HCT116 (cell line): ENCODE results near the gene OSGEPL1. TPM values are rescaled to one million over a fixed set of nuclear protein-coding genes. Genes with fewer than 3 reads are reported as not detected.

ENCODE experiments used
- ATAC-seq: fragments of 200-7000 bp; cut with Tn5 transposase; 2 replicates; pipeline ENCODE4 v1.9.1; 2020; ENCODE audit warnings: mild to moderate bottlenecking, moderate library complexity
- BruUV-seq: library from RNA; stranded (reverse); fragments of 400-500 nt; replicated peaks from 2 replicates; lab custom pipeline; 2021; lab: Mats Ljungman, UMichigan
- CTCF ChIA-PET: fragments of 300-600 bp; sonication (Branson Sonifier 250); formaldehyde crosslinking; loops from one replicate; lab custom pipeline; 2021; ENCODE audit warnings: antibody characterized with exemption; lab: Charles Lee
- POLR2A ChIA-PET: fragments of 300-600, 350-600 bp; sonication (Branson Sonifier 250); formaldehyde crosslinking; loops from one replicate; lab custom pipeline; 2021; ENCODE audit warnings: antibody characterized with exemption; lab: Charles Lee
- RAD21 ChIA-PET, 2 experiments: fragments of 300-600 bp; sonication (Branson Sonifier 250); formaldehyde crosslinking; loops; one replicate each; lab custom pipeline; 2023; ENCODE audit warnings: low total read pairs in 2 of 2; ENCODE audit not compliant: uncharacterized antibody in 2 of 2, unreplicated experiment in 2 of 2, low non-redundant PET in 1 of 2; lab: Charles Lee
- DNase-seq: peaks from one replicate; pipeline ENCODE4 v3.0.0-alpha.2; 2010; ENCODE audit warnings: low read depth, low spot score
- H2AFZ ChIP-seq: fragments of 200-600 bp; shearing (Covaris generic), sonication (generic); 2 replicates; pipeline ENCODE4 v1.6.1; 2017; ENCODE audit warnings: low read depth, mixed run types, mixed read lengths, antibody characterized with exemption, low read length; ENCODE audit not compliant: poor library complexity, severe bottlenecking
- H3K27ac ChIP-seq: 2 replicates; pipeline ENCODE4 v1.5.1; 2012; ENCODE audit warnings: low read depth, low read length
- H3K27me3 ChIP-seq: fragments of 200-600 bp; sonication (generic); 2 replicates; pipeline ENCODE4 v1.6.1; 2016; ENCODE audit warnings: mixed run types, low read length, mixed read lengths; ENCODE audit not compliant: insufficient read depth
- H3K36me3 ChIP-seq, 2 experiments: fragments of 200-500 bp in 1 of 2; fragments of 200-600 bp in 1 of 2; sonication (Bioruptor generic) in 1 of 2; sonication (generic) in 1 of 2; 2 replicates each; pipeline versions ENCODE4 v1.5.1 to v1.6.1; 2014 to 2016; ENCODE audit warnings: low read length in 2 of 2, inconsistent platforms in 1 of 2, mixed read lengths in 1 of 2, mixed run types in 1 of 2; ENCODE audit not compliant: insufficient read depth in 2 of 2, control insufficient read depth in 1 of 2
- H3K4me1 ChIP-seq, 2 experiments: fragments of 200-600 bp in 1 of 2; sonication (generic) in 1 of 2; 2 replicates each; pipeline versions ENCODE4 v1.5.1 to v1.6.1; 2012 to 2017; ENCODE audit warnings: low read length in 2 of 2, inconsistent platforms in 1 of 2, mild to moderate bottlenecking in 1 of 2, mixed read lengths in 1 of 2, mixed run types in 1 of 2, moderate library complexity in 1 of 2; ENCODE audit not compliant: insufficient read depth in 2 of 2, control insufficient read depth in 1 of 2
- H3K4me2 ChIP-seq: fragments of 200-600 bp; sonication (generic); 2 replicates; pipeline ENCODE4 v1.6.1; 2017; ENCODE audit warnings: mixed run types, low read length, mixed read lengths
- H3K4me3 ChIP-seq, 2 experiments: fragments of 200-600 bp in 1 of 2; sonication (generic) in 1 of 2; replicated peaks in 1 of 2; 2 replicates each; pipeline ENCODE4 v1.5.1; 2011 to 2016; ENCODE audit warnings: low read length in 2 of 2, control low read depth in 1 of 2, low read depth in 1 of 2, mild to moderate bottlenecking in 1 of 2, mixed read lengths in 1 of 2, mixed run types in 1 of 2
- H3K79me2 ChIP-seq: fragments of 200-600 bp; sonication (generic); 2 replicates; pipeline ENCODE4 v1.6.1; 2017; ENCODE audit warnings: mild to moderate bottlenecking, mixed run types, low read length, moderate library complexity, mixed read lengths; ENCODE audit not compliant: insufficient read depth
- H3K9ac ChIP-seq: fragments of 200-600 bp; sonication (generic); 2 replicates; pipeline ENCODE4 v1.6.1; 2016; ENCODE audit warnings: low read length, mixed read lengths
- H3K9me2 ChIP-seq: fragments of 200-600 bp; sonication (generic), shearing (Covaris generic); 2 replicates; pipeline ENCODE4 v1.6.1; 2017; ENCODE audit warnings: mixed run types, mild to moderate bottlenecking, moderate library complexity; ENCODE audit not compliant: insufficient read depth
- H3K9me3 ChIP-seq, 2 experiments: fragments of 200-500 bp in 1 of 2; fragments of 200-600 bp in 1 of 2; sonication (Bioruptor generic) in 1 of 2; sonication (generic) in 1 of 2; 2 replicates each; pipeline ENCODE4 v1.6.1; 2014 to 2017; ENCODE audit warnings: low read length in 2 of 2, mixed read lengths in 2 of 2, inconsistent platforms in 1 of 2, low read depth in 1 of 2, mild to moderate bottlenecking in 1 of 2, mixed run types in 1 of 2, moderate library complexity in 1 of 2; ENCODE audit not compliant: control insufficient read depth in 1 of 2, insufficient read depth in 1 of 2
- H4K20me1 ChIP-seq: fragments of 200-600 bp; sonication (generic), shearing (Covaris generic); 2 replicates; pipeline ENCODE4 v1.6.1; 2017; ENCODE audit warnings: mixed run types, mild to moderate bottlenecking, moderate library complexity; ENCODE audit not compliant: insufficient read depth
- ATF3 ChIP-seq: IDR thresholded peaks from 2 replicates; pipeline ENCODE4 v1.6.1; 2012
- CBX3 ChIP-seq: IDR thresholded peaks from 2 replicates; pipeline ENCODE4 v1.6.1; 2012; ENCODE audit warnings: low read depth
- CEBPB ChIP-seq: IDR thresholded peaks from 2 replicates; pipeline ENCODE4 v1.6.1; 2012; ENCODE audit warnings: low read depth
- EGR1 ChIP-seq: IDR thresholded peaks from 2 replicates; pipeline ENCODE4 v1.6.1; 2012; ENCODE audit warnings: low read depth
- EZH2 ChIP-seq: fragments of 200-600 bp; sonication (generic); IDR thresholded peaks from 2 replicates; pipeline ENCODE4 v1.6.1; 2017; ENCODE audit warnings: antibody characterized with exemption, mixed run types
- EZH2phosphoT487 ChIP-seq: fragments of 200-600 bp; IDR thresholded peaks from 2 replicates; pipeline ENCODE4 v1.6.1; 2018; ENCODE audit warnings: antibody characterized with exemption, borderline replicate concordance
- POLR2A ChIP-seq: IDR thresholded peaks from 2 replicates; pipeline ENCODE4 v1.7.0; 2011; ENCODE audit warnings: borderline replicate concordance; ENCODE audit not compliant: insufficient read depth, insufficient read length; ENCODE audit errors: extremely low read depth
- RAD21 ChIP-seq: IDR thresholded peaks from 2 replicates; pipeline ENCODE4 v1.6.1; 2012; ENCODE audit warnings: low read depth, mild to moderate bottlenecking
- REST ChIP-seq: IDR thresholded peaks from 2 replicates; pipeline ENCODE4 v1.6.1; 2012; ENCODE audit warnings: low read depth
- SRF ChIP-seq: IDR thresholded peaks from 2 replicates; pipeline ENCODE4 v1.6.1; 2012; ENCODE audit warnings: low read depth
- ZNF274 ChIP-seq: fragments of 200-500 bp; sonication (Bioruptor generic); IDR thresholded peaks from 2 replicates; pipeline ENCODE4 v1.6.1; 2014; ENCODE audit warnings: mild to moderate bottlenecking, low read depth, low read length, inconsistent platforms
- intact Hi-C: fragments of 100-400 bp; cut with micrococcal nuclease; formaldehyde crosslinking; loops from 2 replicates; pipeline ENCODE4 v1.10.0; 2022
- total RNA-seq: library from RNA; stranded (reverse); gene quantifications from one replicate; pipeline ENCODE4 v1.2.1, GENCODE V29; 2021; ENCODE audit not compliant: unreplicated experiment

Gene OSGEPL1
- total RNA-seq, 1 experiment from 2014 or later: 11.2 TPM

- ChIA-PET CTCF (no interaction called here), RAD21 (no interaction called here), POLR2A (no interaction called here)
- no peak overlapping the region for H3K4me2 ChIP-seq
- no peak overlapping the region for H3K9ac ChIP-seq
- H3K79me2 ChIP-seq: no peaks in the 10 kb centered on the region
- TF ChIP-seq EZH2phosphoT487 (no peak), POLR2A (no peak), EZH2 (no peak), ZNF274 (no peak), ATF3 (no peak), EGR1 (no peak), SRF (no peak), RAD21 (no peak), REST (no peak), CBX3 (no peak), CEBPB (no peak)
- peaks cover 24 to 27% of the 10 kb centered on the region in 2 experiments for H3K36me3 ChIP-seq
- DNase-seq: no peak
- H3K27ac ChIP-seq: no peak overlapping the region
- no peaks in the 10 kb centered on the region for H3K9me3 ChIP-seq
- ATAC-seq: no peak
- no peaks in the 10 kb centered on the region for H4K20me1 ChIP-seq
- no peak overlapping the region for H3K4me3 ChIP-seq
- H2AFZ ChIP-seq: no peak overlapping the region
- H3K9me2 ChIP-seq: no peaks in the 10 kb centered on the region
- intact Hi-C loops: no loop called here
- H3K27me3 ChIP-seq: no peaks in the 10 kb centered on the region
- H3K4me1 ChIP-seq: no peaks in the 10 kb centered on the region
- no TSS peak for BruUV-seq
Measured at GRCh38 chr2:189770590-189771322, 8.2 kb upstream of the OSGEPL1 start.
